Hepatocyte (in vitro differentiated cells): ENCODE results near the gene LINGO1.

Experiments used
- EZH2 ChIP-seq: fragments of 200-600 bp; sonication (generic); IDR thresholded peaks from 2 replicates; pipeline ENCODE4 v1.6.1; 2016; ENCODE audit warnings: antibody characterized with exemption, mild to moderate bottlenecking, borderline replicate concordance
- TF ChIP-seq, protein P1 (sequence below): fragments of 200-600 bp; sonication (generic); IDR thresholded peaks from 2 replicates; pipeline ENCODE4 v1.5.1; 2016; ENCODE audit warnings: antibody characterized with exemption, mild to moderate bottlenecking; ENCODE audit not compliant: poor library complexity

- TF ChIP-seq, protein P1, sequence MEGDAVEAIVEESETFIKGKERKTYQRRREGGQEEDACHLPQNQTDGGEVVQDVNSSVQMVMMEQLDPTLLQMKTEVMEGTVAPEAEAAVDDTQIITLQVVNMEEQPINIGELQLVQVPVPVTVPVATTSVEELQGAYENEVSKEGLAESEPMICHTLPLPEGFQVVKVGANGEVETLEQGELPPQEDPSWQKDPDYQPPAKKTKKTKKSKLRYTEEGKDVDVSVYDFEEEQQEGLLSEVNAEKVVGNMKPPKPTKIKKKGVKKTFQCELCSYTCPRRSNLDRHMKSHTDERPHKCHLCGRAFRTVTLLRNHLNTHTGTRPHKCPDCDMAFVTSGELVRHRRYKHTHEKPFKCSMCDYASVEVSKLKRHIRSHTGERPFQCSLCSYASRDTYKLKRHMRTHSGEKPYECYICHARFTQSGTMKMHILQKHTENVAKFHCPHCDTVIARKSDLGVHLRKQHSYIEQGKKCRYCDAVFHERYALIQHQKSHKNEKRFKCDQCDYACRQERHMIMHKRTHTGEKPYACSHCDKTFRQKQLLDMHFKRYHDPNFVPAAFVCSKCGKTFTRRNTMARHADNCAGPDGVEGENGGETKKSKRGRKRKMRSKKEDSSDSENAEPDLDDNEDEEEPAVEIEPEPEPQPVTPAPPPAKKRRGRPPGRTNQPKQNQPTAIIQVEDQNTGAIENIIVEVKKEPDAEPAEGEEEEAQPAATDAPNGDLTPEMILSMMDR = no peak
- TF ChIP-seq EZH2 = no peak
These were observed 24.8 kb downstream of the LINGO1 start for GRCh38 chr15:77607894-77608261.
